ENCODE results near the gene OR2J2. TPM values are rescaled to one million over a fixed set of nuclear protein-coding genes. Genes with fewer than 3 reads are reported as not detected.
"Not testable (repeated sequence)": the region's sequence is repeated elsewhere in the genome, so short reads cannot be mapped to it uniquely, and the experiment has no call there.

Gene OR2J2
- total RNA-seq, 4 donors from 2014 or later, result not detected

DNA sequence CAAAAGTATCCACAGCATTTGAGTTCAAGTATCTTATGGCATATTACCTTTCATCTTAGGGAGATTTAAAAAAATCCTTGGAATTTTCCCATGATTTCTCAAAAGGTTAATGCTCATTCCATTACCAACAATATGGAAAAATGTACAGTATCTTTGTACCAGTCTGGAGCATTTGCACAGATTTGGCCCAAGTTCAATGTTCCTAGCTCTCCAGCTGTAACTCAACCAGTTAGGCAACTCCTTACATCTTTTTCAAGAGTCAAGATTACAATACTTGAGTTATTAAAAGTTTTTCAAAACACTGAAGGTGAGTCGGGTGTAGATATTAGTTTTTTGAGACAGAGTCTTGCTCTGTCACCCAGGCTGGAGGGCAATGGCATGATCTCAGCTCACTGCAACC lies 1.0 kb downstream of the OR2J2 start:
- 58% methylated on average over 1 of the region's 1 CpG for WGBS
- DNase-seq (ENCODE audit: low spot score in 2 of 2), result no peak
- Histone ChIP-seq H3K4me1 (no peaks in the 10 kb centered on the region), H3K9me3 (no peaks in the 10 kb centered on the region), H3K27me3 (no peaks in the 10 kb centered on the region), H3K27ac (no peak overlapping the region), H3K36me3 (no peaks in the 10 kb centered on the region), H3K4me3 (no peak overlapping the region)
- TF ChIP-seq POLR2A (IDR thresholded peaks at IDR 0.05) (no peak), POLR2AphosphoS5 (IDR thresholded peaks at IDR 0.05) (no peak), EP300 (IDR thresholded peaks at IDR 0.05) (no peak)
- TF ChIP-seq, protein P1, sequence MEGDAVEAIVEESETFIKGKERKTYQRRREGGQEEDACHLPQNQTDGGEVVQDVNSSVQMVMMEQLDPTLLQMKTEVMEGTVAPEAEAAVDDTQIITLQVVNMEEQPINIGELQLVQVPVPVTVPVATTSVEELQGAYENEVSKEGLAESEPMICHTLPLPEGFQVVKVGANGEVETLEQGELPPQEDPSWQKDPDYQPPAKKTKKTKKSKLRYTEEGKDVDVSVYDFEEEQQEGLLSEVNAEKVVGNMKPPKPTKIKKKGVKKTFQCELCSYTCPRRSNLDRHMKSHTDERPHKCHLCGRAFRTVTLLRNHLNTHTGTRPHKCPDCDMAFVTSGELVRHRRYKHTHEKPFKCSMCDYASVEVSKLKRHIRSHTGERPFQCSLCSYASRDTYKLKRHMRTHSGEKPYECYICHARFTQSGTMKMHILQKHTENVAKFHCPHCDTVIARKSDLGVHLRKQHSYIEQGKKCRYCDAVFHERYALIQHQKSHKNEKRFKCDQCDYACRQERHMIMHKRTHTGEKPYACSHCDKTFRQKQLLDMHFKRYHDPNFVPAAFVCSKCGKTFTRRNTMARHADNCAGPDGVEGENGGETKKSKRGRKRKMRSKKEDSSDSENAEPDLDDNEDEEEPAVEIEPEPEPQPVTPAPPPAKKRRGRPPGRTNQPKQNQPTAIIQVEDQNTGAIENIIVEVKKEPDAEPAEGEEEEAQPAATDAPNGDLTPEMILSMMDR (IDR thresholded peaks at IDR 0.05), result no peak

DNA sequence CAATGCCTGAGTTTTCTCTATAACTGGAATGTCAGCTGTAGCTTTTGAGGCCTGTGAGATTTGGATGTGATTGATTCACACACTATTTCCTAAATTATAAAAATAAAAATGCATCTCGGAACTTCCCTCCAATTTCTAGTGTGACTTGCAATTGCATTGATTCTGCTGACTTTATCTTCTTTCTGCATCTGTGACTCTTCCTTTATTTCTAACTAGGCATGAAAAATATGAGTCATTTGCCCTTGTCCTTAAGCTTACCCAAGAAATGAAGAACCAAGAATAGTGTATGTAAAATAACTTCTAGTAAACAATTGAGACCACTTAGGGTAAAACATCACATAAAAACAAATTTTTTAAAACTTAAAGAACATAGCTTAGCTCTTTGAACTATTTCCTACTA lies 12.9 kb downstream of the OR2J2 start:
- no peaks in the 10 kb centered on the region for H3K4me1 ChIP-seq
- no peaks in the 10 kb centered on the region for H3K36me3 ChIP-seq
- peaks cover 11% of the 10 kb centered on the region for H3K9me3 ChIP-seq
- TF ChIP-seq EP300 (IDR thresholded peaks at IDR 0.05), result no peak
- TF ChIP-seq, protein P1 (IDR thresholded peaks at IDR 0.05), result no peak
- no peak for TF ChIP-seq POLR2AphosphoS5 (IDR thresholded peaks at IDR 0.05)
- TF ChIP-seq POLR2A (IDR thresholded peaks at IDR 0.05), result no peak
- no peak overlapping the region for H3K27ac ChIP-seq
- no peak for DNase-seq (ENCODE audit: low spot score in 2 of 2)
- no peak overlapping the region for H3K4me3 ChIP-seq
- WGBS, result 82% methylated on average over 1 of the region's 1 CpG
- no peaks in the 10 kb centered on the region for H3K27me3 ChIP-seq

DNA sequence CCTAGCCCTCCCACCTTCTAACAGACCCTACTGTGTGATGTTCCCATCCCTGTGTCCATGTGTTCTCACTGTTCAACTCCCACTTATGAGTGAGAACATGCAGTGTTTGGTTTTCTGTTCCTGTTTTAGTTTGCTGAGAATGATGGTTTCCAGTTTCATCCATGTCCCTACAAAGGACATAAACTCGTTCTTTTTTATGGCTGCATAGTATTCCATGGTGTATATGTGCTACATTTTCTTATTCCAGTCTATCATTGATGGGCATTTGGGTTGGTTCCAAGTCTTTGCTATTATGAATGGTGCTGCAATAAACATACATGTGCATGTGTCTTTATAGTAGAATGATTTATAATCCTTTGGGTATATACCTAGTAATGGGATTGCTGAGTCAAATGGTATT lies 18.0 kb downstream of the OR2J2 start:
- H3K4me3 ChIP-seq; H3K27ac ChIP-seq; DNase-seq (ENCODE audit: low spot score in 2 of 2); H3K27me3 ChIP-seq; H3K36me3 ChIP-seq; H3K4me1 ChIP-seq: not testable (repeated sequence)
- H3K9me3 ChIP-seq, result peaks cover 12% of the 10 kb centered on the region
- 40% methylated on average over 1 of the region's 1 CpG for WGBS

DNA sequence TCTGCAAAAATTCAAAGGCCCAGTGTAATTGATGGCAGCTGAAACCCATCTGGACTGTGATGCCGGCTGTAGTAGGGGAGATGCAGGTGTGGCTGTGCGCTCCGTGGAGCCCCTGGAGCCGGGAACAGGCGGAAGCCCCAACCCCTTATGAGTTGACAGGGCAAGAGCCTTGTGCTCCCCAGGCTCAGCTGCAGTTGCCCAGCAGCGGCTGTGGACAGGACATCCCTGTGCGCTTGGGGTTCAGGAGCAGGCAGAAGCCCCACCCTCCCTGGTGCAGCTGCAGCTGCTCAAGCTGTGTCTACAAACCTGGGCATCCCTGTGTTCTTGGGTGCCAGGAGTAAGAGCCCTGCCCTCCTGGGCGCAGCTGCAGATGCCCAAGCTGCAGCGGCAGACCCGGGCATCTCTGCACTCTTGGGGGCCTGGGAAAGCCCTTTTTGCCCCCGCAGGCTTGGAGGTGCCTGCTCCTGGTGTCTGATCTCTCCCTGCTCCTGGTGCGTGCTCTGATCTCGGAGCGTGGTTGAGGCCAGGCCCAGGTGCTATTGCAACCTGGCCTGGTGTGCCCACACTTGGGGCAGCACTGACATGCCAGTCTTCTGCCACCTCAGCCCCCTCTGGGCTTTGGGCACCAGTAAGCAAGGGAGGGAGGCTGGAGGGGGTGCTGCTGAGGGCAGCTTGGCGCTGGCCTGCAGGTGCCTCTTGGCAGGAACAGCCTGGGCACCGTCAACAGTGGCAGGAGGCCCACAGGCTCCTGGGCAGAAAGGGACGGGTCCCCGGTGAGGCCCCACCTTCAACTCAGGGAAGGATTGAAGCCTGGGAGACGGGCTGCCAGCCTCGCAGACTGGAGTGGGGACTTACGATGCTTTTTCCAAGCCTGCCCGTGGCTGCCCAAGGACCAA lies 30.3 kb downstream of the OR2J2 start:
- H3K4me3 ChIP-seq, result no peak overlapping the region
- no peaks in the 10 kb centered on the region for H3K9me3 ChIP-seq
- no peaks in the 10 kb centered on the region for H3K27me3 ChIP-seq
- no peaks in the 10 kb centered on the region for H3K4me1 ChIP-seq
- no peak for DNase-seq (ENCODE audit: low spot score in 2 of 2)
- 71% methylated on average over 5 of the region's 22 CpGs for WGBS
- no peaks in the 10 kb centered on the region for H3K36me3 ChIP-seq
- H3K27ac ChIP-seq, result no peak overlapping the region
- TF ChIP-seq, protein P1 (IDR thresholded peaks at IDR 0.05), result no peak
- TF ChIP-seq EP300 (IDR thresholded peaks at IDR 0.05) (no peak), POLR2A (IDR thresholded peaks at IDR 0.05) (no peak), POLR2AphosphoS5 (IDR thresholded peaks at IDR 0.05) (no peak)

DNA sequence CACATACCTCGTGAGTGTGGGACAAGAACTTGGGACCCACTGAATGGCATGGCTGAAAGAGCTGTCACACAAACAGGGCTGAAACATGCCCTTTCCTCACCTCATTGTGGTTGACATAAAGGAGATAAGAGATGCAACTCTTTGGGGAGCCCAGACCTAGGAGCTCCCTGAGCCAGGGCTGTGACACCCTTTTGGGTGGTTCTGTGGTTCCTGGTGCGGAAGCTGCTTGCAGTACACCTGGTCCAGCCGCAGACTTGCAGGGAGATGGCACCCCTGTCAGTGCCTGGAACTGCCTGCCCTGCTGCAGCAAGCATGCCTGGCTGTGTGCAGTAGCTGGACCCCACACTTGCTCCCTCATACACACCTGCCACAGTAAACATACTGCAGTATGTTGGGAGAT lies 31.3 kb downstream of the OR2J2 start:
- no peaks in the 10 kb centered on the region for H3K4me1 ChIP-seq
- DNase-seq (ENCODE audit: low spot score in 2 of 2), result no peak
- no peaks in the 10 kb centered on the region for H3K36me3 ChIP-seq
- WGBS, result 100% methylated on average over 3 of the region's 3 CpGs
- H3K27ac ChIP-seq, result no peak overlapping the region
- TF ChIP-seq EP300 (IDR thresholded peaks at IDR 0.05) (no peak), POLR2A (IDR thresholded peaks at IDR 0.05) (no peak), POLR2AphosphoS5 (IDR thresholded peaks at IDR 0.05) (no peak)
- TF ChIP-seq, protein P1 (IDR thresholded peaks at IDR 0.05), result no peak
- no peak overlapping the region for H3K4me3 ChIP-seq
- H3K9me3 ChIP-seq, result no peaks in the 10 kb centered on the region
- H3K27me3 ChIP-seq, result no peaks in the 10 kb centered on the region
